Measurements from ENCODE around the gene CEMIP. TPM values are rescaled to one million over a fixed set of nuclear protein-coding genes. Genes with fewer than 3 reads are reported as not detected.

The CEMIP gene
- total RNA-seq, 4 donors from 2014 or later = 5.4 to 9.2 (median 8.7) TPM

DNA sequence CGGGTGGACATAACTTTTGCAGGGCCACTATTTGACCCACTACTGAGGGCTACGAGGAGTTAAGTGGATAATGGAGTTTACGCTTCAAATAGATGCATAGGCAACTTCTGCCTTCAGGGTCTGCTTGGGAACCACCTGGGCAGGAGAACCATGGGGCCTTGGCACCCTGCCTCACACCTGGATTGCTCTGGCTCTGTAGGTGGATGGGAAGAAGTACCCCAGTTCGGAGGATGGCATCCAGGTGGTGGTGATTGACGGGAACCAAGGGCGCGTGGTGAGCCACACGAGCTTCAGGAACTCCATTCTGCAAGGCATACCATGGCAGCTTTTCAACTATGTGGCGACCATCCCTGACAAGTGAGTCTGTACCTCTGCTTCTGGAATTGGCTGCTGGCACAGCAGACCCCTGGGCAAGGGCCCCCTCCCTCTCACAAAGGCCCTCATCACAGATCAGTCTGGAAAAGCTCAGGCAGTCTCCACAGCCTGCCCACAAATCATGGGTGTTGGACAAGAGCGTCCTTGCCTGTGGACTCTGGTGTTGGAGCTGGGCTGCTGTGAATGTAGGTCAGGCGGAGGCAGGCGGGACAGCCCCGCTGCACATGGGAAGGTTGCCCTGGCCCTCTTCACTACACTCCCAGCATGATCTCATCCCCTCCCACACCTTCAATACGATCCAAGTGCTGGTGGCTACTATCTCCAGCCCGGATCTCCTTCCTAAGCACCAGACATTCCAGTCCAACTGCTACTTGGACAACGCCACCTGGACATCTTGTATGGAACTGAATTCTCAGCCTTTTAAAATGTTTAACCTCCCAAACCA is 163.8 kb downstream of the CEMIP start:
- no peak for TF ChIP-seq POLR2A (IDR thresholded peaks at IDR 0.05)
- no peak for TF ChIP-seq CTCF (IDR thresholded peaks at IDR 0.05)
- TF ChIP-seq POLR2AphosphoS5 (IDR thresholded peaks at IDR 0.05) = no peak
- TF ChIP-seq EP300 (IDR thresholded peaks at IDR 0.05) = no peak
- Histone ChIP-seq H3K4me1 (peaks cover 25% of the 10 kb centered on the region), H3K27ac (no peak overlapping the region), H3K36me3 (peaks cover 42% of the 10 kb centered on the region), H3K4me3 (no peak overlapping the region), H3K27me3 (no peaks in the 10 kb centered on the region), H3K9me3 (no peaks in the 10 kb centered on the region)
- DNase-seq (ENCODE audit: low spot score in 2 of 2) = peak in 1 of 2 donors; percentile 57
- WGBS = 54% methylated on average over 16 of the region's 16 CpGs

DNA sequence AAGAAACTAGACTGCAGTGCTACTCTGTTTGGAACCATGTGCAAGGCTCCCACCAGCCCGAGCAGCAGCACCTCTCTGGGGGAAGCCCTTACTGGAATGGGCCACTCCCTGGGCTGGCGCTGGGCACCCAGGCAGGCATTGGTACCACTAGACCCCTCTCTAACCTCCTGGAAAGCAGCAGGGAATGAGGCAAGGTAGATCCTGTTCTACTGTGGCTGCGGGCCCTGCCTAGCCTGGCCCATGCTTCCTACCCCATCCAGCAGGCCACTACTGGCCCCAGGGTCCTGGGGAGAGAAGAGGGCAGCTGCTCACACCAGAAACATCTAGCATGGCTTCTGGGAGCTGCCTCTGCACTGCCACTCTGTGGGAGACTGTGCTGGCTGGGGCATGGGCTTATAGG is 165.6 kb downstream of the CEMIP start:
- H3K27me3 ChIP-seq = no peaks in the 10 kb centered on the region
- WGBS = 91% methylated on average over 2 of the region's 3 CpGs
- H3K4me1 ChIP-seq = peaks cover 21% of the 10 kb centered on the region
- TF ChIP-seq POLR2A (IDR thresholded peaks at IDR 0.05) = no peak
- no peak for TF ChIP-seq POLR2AphosphoS5 (IDR thresholded peaks at IDR 0.05)
- TF ChIP-seq CTCF (IDR thresholded peaks at IDR 0.05) = no peak
- TF ChIP-seq EP300 (IDR thresholded peaks at IDR 0.05) = no peak
- DNase-seq (ENCODE audit: low spot score in 2 of 2) = peak in 1 of 2 donors; percentile 18
- H3K36me3 ChIP-seq = peaks cover 61% of the 10 kb centered on the region
- H3K9me3 ChIP-seq = no peaks in the 10 kb centered on the region
- H3K27ac ChIP-seq = no peak overlapping the region
- no peak overlapping the region for H3K4me3 ChIP-seq

DNA sequence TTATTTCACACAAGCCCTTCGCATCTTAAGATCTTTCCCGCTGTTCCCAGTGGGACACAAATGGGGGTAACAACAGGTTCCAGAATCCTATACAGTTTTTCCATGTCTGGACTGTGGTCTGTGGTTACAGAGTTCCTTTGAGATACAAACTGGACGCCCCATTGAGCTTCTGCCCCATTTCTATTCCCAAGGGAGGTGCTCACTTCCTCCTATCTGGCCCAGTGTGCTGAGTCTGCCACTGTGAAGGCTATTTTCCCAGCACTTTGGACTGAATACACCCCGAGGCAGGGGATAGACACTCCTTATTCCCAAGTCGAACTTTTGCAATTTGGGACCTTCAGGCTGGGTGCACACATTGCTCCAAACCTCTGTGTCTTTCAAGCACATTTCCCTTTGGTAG is 166.4 kb downstream of the CEMIP start:
- 91% methylated on average over 5 of the region's 5 CpGs for WGBS
- DNase-seq (ENCODE audit: low spot score in 2 of 2) = no peak
- peaks cover 17% of the 10 kb centered on the region for H3K4me1 ChIP-seq
- no peaks in the 10 kb centered on the region for H3K9me3 ChIP-seq
- TF ChIP-seq EP300 (IDR thresholded peaks at IDR 0.05) (no peak), CTCF (IDR thresholded peaks at IDR 0.05) (no peak), POLR2AphosphoS5 (IDR thresholded peaks at IDR 0.05) (no peak), POLR2A (IDR thresholded peaks at IDR 0.05) (no peak)
- H3K27me3 ChIP-seq = no peaks in the 10 kb centered on the region
- H3K27ac ChIP-seq = no peak overlapping the region
- H3K36me3 ChIP-seq = peaks cover 68% of the 10 kb centered on the region
- no peak overlapping the region for H3K4me3 ChIP-seq

GRCh38 chr15:80946576-80946975 is 167.4 kb downstream of the CEMIP start:
- no peak overlapping the region for H3K4me3 ChIP-seq
- H3K27ac ChIP-seq = no peak overlapping the region
- peaks cover 17% of the 10 kb centered on the region for H3K4me1 ChIP-seq
- no peaks in the 10 kb centered on the region for H3K27me3 ChIP-seq
- peaks cover 66% of the 10 kb centered on the region for H3K36me3 ChIP-seq
- no peaks in the 10 kb centered on the region for H3K9me3 ChIP-seq
- DNase-seq (ENCODE audit: low spot score in 2 of 2) = peak in 1 of 2 donors; percentile 34
- WGBS = 90% methylated on average over 8 of the region's 8 CpGs
- TF ChIP-seq POLR2AphosphoS5 (IDR thresholded peaks at IDR 0.05) (no peak), POLR2A (IDR thresholded peaks at IDR 0.05) (no peak), CTCF (IDR thresholded peaks at IDR 0.05) (no peak), EP300 (IDR thresholded peaks at IDR 0.05) (no peak)

DNA sequence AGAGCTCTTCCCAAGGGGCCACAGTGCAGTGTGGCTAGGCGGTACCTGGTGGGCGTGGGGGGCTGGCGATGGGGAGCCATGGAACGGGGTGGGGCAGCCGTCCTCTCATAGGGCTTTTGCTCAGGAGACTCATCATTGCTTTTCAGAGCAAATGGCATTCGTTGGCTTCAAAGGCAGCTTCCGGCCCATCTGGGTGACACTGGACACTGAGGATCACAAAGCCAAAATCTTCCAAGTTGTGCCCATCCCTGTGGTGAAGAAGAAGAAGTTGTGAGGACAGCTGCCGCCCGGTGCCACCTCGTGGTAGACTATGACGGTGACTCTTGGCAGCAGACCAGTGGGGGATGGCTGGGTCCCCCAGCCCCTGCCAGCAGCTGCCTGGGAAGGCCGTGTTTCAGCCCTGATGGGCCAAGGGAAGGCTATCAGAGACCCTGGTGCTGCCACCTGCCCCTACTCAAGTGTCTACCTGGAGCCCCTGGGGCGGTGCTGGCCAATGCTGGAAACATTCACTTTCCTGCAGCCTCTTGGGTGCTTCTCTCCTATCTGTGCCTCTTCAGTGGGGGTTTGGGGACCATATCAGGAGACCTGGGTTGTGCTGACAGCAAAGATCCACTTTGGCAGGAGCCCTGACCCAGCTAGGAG is 169.6 kb downstream of the CEMIP start:
- TF ChIP-seq POLR2AphosphoS5 (IDR thresholded peaks at IDR 0.05) (no peak), CTCF (IDR thresholded peaks at IDR 0.05) (no peak), EP300 (IDR thresholded peaks at IDR 0.05) (no peak), POLR2A (IDR thresholded peaks at IDR 0.05) (no peak)
- H3K4me1 ChIP-seq = peaks cover 4% of the 10 kb centered on the region
- no peaks in the 10 kb centered on the region for H3K27me3 ChIP-seq
- peak in 1 of 2 donors; percentile 50 for DNase-seq (ENCODE audit: low spot score in 2 of 2)
- H3K9me3 ChIP-seq = no peaks in the 10 kb centered on the region
- no peak overlapping the region for H3K4me3 ChIP-seq
- H3K27ac ChIP-seq = no peak overlapping the region
- H3K36me3 ChIP-seq = peaks cover 70% of the 10 kb centered on the region
- WGBS = 96% methylated on average over 12 of the region's 13 CpGs
